CD14-positive monocyte (primary cell): ENCODE results near the gene AGAP1. TPM values are rescaled to one million over a fixed set of nuclear protein-coding genes. Genes with fewer than 3 reads are reported as not detected.

ENCODE experiments used
- DNase-seq, 3 donors: peaks; one replicate each; pipeline ENCODE4 v3.0.0-alpha.2; 2011 to 2022
- H2AFZ ChIP-seq: 2 replicates; pipeline ENCODE4 v1.6.0; 2012; ENCODE audit warnings: mild to moderate bottlenecking, low read depth, low read length, inconsistent platforms; ENCODE audit not compliant: insufficient read depth, poor library complexity, severe bottlenecking
- H3K27ac ChIP-seq, 2 donors: 1 replicate in 1 of 2; 2 replicates in 1 of 2; pipeline ENCODE4 v1.5.1; 2012 to 2013; ENCODE audit warnings: low read length in 2 of 2, control low read depth in 1 of 2, inconsistent platforms in 1 of 2, low read depth in 1 of 2, mild to moderate bottlenecking in 1 of 2
- H3K27me3 ChIP-seq, 2 donors: one replicate each; pipeline versions ENCODE4 v1.6.0 to v1.6.1; 2011 to 2013; ENCODE audit warnings: low read length in 2 of 2; ENCODE audit not compliant: control insufficient read depth in 2 of 2, insufficient read depth in 2 of 2
- H3K36me3 ChIP-seq, 2 donors: replicated peaks in 1 of 2; 1 replicate in 1 of 2; 2 replicates in 1 of 2; pipeline versions ENCODE4 v1.5.1 to v1.6.1; 2012 to 2013; ENCODE audit warnings: low read length in 2 of 2, control low read depth in 1 of 2, inconsistent platforms in 1 of 2, mild to moderate bottlenecking in 1 of 2; ENCODE audit not compliant: insufficient read depth in 2 of 2, control insufficient read depth in 1 of 2
- H3K4me1 ChIP-seq, 2 donors: 1 replicate in 1 of 2; 2 replicates in 1 of 2; pipeline versions ENCODE4 v1.5.1 to v1.6.1; 2012 to 2013; ENCODE audit warnings: low read length in 2 of 2, control low read depth in 1 of 2, inconsistent platforms in 1 of 2, mild to moderate bottlenecking in 1 of 2, moderate library complexity in 1 of 2; ENCODE audit not compliant: insufficient read depth in 2 of 2, control insufficient read depth in 1 of 2
- H3K4me2 ChIP-seq: replicated peaks from 2 replicates; pipeline ENCODE3; 2012; ENCODE audit warnings: low read length, moderate library complexity, mild to moderate bottlenecking; ENCODE audit not compliant: poor library complexity, severe bottlenecking; ENCODE audit errors: extremely low read depth
- H3K4me3 ChIP-seq, 3 experiments: fragments of 200-600 bp in 1 of 3; sonication (generic) in 1 of 3; replicated peaks in 1 of 3; 1 replicate in 2 of 3; 2 replicates in 1 of 3; pipeline ENCODE4 v1.5.1; 2011 to 2013; ENCODE audit warnings: low read length in 3 of 3, mild to moderate bottlenecking in 3 of 3, control low read depth in 2 of 3, low read depth in 2 of 3, inconsistent platforms in 1 of 3, moderate library complexity in 1 of 3
- H3K79me2 ChIP-seq: 2 replicates; pipeline ENCODE4 v1.6.0; 2012; ENCODE audit warnings: mild to moderate bottlenecking, control low read depth, inconsistent platforms, low read length, moderate library complexity; ENCODE audit not compliant: insufficient read depth
- H3K9ac ChIP-seq: 2 replicates; pipeline ENCODE4 v1.6.0; 2017; ENCODE audit warnings: low read length, mild to moderate bottlenecking; ENCODE audit not compliant: insufficient read depth, poor library complexity, severe bottlenecking
- H3K9me3 ChIP-seq, 2 donors: replicated peaks in 1 of 2; 1 replicate in 1 of 2; 2 replicates in 1 of 2; pipeline versions ENCODE4 v1.5.1 to v1.6.1; 2012 to 2013; ENCODE audit warnings: low read length in 2 of 2, control low read depth in 1 of 2; ENCODE audit not compliant: control insufficient read depth in 1 of 2, insufficient read depth in 1 of 2
- H4K20me1 ChIP-seq: 2 replicates; pipeline ENCODE4 v1.6.0; 2012; ENCODE audit warnings: mild to moderate bottlenecking, low read length, control low read depth, moderate library complexity; ENCODE audit not compliant: insufficient read depth
- H3K27ac Mint-ChIP-seq, 7 donors: one replicate each; pipeline ENCODE4 v1.8.0; 2020; ENCODE audit warnings: mild to moderate bottlenecking in 7 of 7, mixed read lengths in 7 of 7, moderate library complexity in 6 of 7, inconsistent platforms in 2 of 7
- H3K27me3 Mint-ChIP-seq, 3 donors: one replicate each; pipeline ENCODE4 v1.8.0; 2021 to 2022; ENCODE audit warnings: low read depth in 3 of 3, mild to moderate bottlenecking in 3 of 3, mixed read lengths in 3 of 3, moderate library complexity in 3 of 3, inconsistent platforms in 1 of 3
- H3K36me3 Mint-ChIP-seq, 2 donors: one replicate each; pipeline ENCODE4 v1.8.0; 2020; ENCODE audit warnings: mixed read lengths in 2 of 2, inconsistent platforms in 1 of 2, mild to moderate bottlenecking in 1 of 2
- H3K4me1 Mint-ChIP-seq: one replicate; pipeline ENCODE4 v1.8.0; 2020; ENCODE audit warnings: mild to moderate bottlenecking, mixed read lengths
- H3K4me3 Mint-ChIP-seq, 2 donors: one replicate each; pipeline ENCODE4 v1.8.0; 2020; ENCODE audit warnings: mild to moderate bottlenecking in 2 of 2, mixed read lengths in 2 of 2, moderate library complexity in 1 of 2
- H3K9me3 Mint-ChIP-seq, 7 donors: one replicate each; pipeline ENCODE4 v1.8.0; 2020 to 2022; ENCODE audit warnings: mixed read lengths in 7 of 7, mild to moderate bottlenecking in 6 of 7, moderate library complexity in 6 of 7, inconsistent platforms in 2 of 7
- WGBS: methylation state at CpG from one replicate; pipeline ENCODE4 v1.1.5; 2013; ENCODE audit warnings: missing lambda C conversion rate; ENCODE audit not compliant: insufficient coverage; 5-methylcytosine and 5-hydroxymethylcytosine counted together
- intact Hi-C, 2 donors: fragments of 100-400 bp; cut with micrococcal nuclease; formaldehyde crosslinking; loops; one replicate each; pipeline versions ENCODE4 v1.15.0 to v1.15.1; 2023
- polyA plus RNA-seq, 3 donors: library from polyadenylated mRNA; depleted of rRNA in 1 of 3; unstranded in 2 of 3; stranded (reverse) in 1 of 3; fragments of 300-500 nt in 2 of 3; fragments of >200 nt in 1 of 3; fragmentation: Illumina TruSeq in 2 of 3; gene quantifications; 1 replicate in 2 of 3; 2 replicates in 1 of 3; pipeline ENCODE4 v1.2.3, GENCODE V29; 2012 to 2021
- TF ChIP-seq, protein P1 (sequence below): fragments of 200-600 bp; IDR thresholded peaks from one replicate; pipeline ENCODE4 v1.8.0; 2022; ENCODE audit warnings: antibody characterized with exemption, mild to moderate bottlenecking

AGAP1 gene
- polyA plus RNA-seq, 3 donors, result 0.12 TPM; not detected in 2

DNA sequence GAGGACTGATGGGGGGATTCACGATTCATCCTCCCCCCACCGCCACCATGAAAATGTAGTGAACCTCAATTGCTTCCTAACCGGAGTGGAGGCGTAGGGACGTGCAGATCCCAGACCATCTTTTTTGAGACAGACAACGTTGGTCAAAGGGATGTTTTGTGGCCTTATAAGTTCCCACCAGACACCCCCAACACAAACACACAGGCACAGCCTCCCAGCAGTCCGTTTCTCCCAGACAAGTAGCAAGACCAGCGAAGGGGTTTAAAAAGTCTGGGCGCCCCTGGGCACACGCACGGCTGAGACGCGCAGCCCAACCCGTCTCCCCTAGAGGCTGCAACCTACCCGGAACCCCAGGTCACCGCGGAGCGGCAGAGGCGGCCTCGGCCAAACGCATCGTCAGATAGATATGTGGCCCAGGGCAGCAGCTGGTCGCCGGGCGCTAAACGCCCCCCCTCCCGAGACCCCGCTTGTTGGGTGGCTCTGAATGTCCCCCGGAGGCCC lies 673.0 kb downstream of the AGAP1 start:
- H2AFZ ChIP-seq, result no peak overlapping the region
- H3K4me1 ChIP-seq, result no peaks in the 10 kb centered on the region
- no peak overlapping the region for H3K4me2 ChIP-seq

DNA sequence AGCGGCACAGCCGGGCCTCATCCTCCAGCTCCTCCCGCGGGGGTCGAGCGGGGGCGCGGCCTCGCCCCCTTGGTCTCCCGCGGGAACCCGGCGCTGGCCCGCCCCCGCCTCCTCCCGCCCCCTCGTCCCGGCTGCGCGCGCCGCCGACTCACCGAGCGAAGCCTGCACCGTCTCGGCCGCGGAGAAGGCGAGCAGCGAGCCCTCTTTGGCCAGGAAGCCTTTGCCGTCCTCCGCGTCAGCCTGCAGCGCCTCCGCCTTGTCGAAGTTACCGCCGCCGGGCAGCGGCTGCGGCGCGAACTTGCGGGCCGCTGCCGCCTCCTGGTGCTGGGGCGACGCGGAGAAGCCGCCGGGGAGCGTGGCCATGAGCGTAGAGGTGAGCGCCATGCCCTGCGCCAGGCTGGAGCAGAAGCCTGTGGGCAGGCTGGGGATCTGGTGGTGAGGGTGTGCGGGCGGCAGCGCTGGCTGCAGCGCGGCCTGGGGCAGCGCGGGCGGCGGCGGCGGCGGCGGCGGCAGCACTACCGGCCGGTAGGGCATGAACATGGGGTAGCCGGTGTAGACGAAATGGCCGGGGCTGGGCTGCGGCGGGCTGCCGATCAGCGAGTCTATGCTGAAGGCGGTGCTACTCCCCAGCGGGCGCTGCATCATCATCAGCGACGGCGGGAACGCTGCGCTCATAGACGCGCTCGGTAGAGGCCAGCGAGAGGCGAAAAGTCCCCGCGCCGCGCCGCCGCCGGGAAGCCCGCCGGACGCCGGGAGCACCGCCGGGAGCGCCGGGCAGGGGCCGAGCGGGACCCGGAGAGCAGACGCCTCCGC lies 673.7 kb downstream of the AGAP1 start:
- peak overlapping the region in 1 of 2 donors; percentile 48 for H3K4me3 Mint-ChIP-seq
- Histone ChIP-seq H3K9ac (no peak overlapping the region), H3K4me2 (peak overlapping the region; percentile 2), H3K4me1 (no peaks in the 10 kb centered on the region), H4K20me1 (no peaks in the 10 kb centered on the region), H3K27me3 (peaks cover 64 to 86% of the 10 kb centered on the region in 2 donors), H3K79me2 (no peaks in the 10 kb centered on the region), H3K36me3 (no peaks in the 10 kb centered on the region), H2AFZ (no peak overlapping the region), H3K4me3 (no peak overlapping the region), H3K9me3 (peaks cover 0 to 50% of the 10 kb centered on the region in 2 donors), H3K27ac (no peak overlapping the region)
- no peak for DNase-seq
- H3K4me1 Mint-ChIP-seq, result peaks cover 8% of the 10 kb centered on the region
- intact Hi-C loops, result no loop called here
- H3K27ac Mint-ChIP-seq, result no peak overlapping the region
- H3K27me3 Mint-ChIP-seq, result peaks cover 81 to 94% (median 82%) of the 10 kb centered on the region in 3 donors
- peaks cover 0 to 6% of the 10 kb centered on the region in 2 donors for H3K36me3 Mint-ChIP-seq
- 2% methylated on average over 110 of the region's 112 CpGs for WGBS
- TF ChIP-seq, protein P1, sequence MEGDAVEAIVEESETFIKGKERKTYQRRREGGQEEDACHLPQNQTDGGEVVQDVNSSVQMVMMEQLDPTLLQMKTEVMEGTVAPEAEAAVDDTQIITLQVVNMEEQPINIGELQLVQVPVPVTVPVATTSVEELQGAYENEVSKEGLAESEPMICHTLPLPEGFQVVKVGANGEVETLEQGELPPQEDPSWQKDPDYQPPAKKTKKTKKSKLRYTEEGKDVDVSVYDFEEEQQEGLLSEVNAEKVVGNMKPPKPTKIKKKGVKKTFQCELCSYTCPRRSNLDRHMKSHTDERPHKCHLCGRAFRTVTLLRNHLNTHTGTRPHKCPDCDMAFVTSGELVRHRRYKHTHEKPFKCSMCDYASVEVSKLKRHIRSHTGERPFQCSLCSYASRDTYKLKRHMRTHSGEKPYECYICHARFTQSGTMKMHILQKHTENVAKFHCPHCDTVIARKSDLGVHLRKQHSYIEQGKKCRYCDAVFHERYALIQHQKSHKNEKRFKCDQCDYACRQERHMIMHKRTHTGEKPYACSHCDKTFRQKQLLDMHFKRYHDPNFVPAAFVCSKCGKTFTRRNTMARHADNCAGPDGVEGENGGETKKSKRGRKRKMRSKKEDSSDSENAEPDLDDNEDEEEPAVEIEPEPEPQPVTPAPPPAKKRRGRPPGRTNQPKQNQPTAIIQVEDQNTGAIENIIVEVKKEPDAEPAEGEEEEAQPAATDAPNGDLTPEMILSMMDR, result no peak
- peaks cover 0 to 24% (median 19%) of the 10 kb centered on the region in 7 donors for H3K9me3 Mint-ChIP-seq

More for the DNA sequence above, 673.0 kb downstream of the AGAP1 start:
- Mint-ChIP-seq H3K36me3 (peaks cover 0 to 6% of the 10 kb centered on the region in 2 donors), H3K27me3 (peaks cover 81 to 94% (median 82%) of the 10 kb centered on the region in 3 donors), H3K27ac (no peak overlapping the region), H3K9me3 (peaks cover 0 to 25% (median 18%) of the 10 kb centered on the region in 7 donors), H3K4me1 (peaks cover 8% of the 10 kb centered on the region), H3K4me3 (peak overlapping the region in 1 of 2 donors; percentile 88)
- TF ChIP-seq, protein P1, result no peak
- Histone ChIP-seq H3K79me2 (no peaks in the 10 kb centered on the region), H3K36me3 (no peaks in the 10 kb centered on the region), H3K9ac (no peak overlapping the region), H3K27me3 (peaks cover 61 to 86% of the 10 kb centered on the region in 2 donors), H3K9me3 (peaks cover 0 to 45% of the 10 kb centered on the region in 2 donors), H3K4me3 (no peak overlapping the region), H4K20me1 (no peaks in the 10 kb centered on the region), H3K27ac (no peak overlapping the region)
- DNase-seq, result no peak
- WGBS, result 3% methylated on average over 23 of the region's 29 CpGs
- intact Hi-C loops, result no loop called here
